Esophagus muscularis mucosa (tissue), 4 donors: ENCODE measurements around the gene COL26A1. TPM values are rescaled to one million over a fixed set of nuclear protein-coding genes. Genes with fewer than 3 reads are reported as not detected.

Experiments used
- DNase-seq: peaks from one replicate; pipeline ENCODE4 v3.0.0-alpha.2; 2017; ENCODE audit errors: extremely low spot score
- H3K27ac ChIP-seq, 4 donors: fragments of 200-600 bp; sonication (generic); replicated peaks in 1 of 4; 1 replicate in 3 of 4; 2 replicates in 1 of 4; pipeline ENCODE4 v1.5.1; 2016 to 2019; ENCODE audit warnings: mild to moderate bottlenecking in 1 of 4
- H3K27me3 ChIP-seq, 4 donors: fragments of 200-600 bp; sonication (generic); one replicate each; pipeline versions ENCODE4 v1.5.1 to v1.6.0; 2016 to 2019
- H3K36me3 ChIP-seq, 4 donors: fragments of 200-600 bp; sonication (generic); one replicate each; pipeline ENCODE4 v1.5.1; 2016 to 2019
- H3K4me1 ChIP-seq, 4 donors: fragments of 200-600 bp; sonication (generic); one replicate each; pipeline ENCODE4 v1.5.1; 2016 to 2019
- H3K4me3 ChIP-seq, 4 donors: fragments of 200-600 bp; sonication (generic); 1 replicate in 2 of 4; 2 replicates in 2 of 4; pipeline ENCODE4 v1.5.1; 2016 to 2019; ENCODE audit warnings: mild to moderate bottlenecking in 4 of 4, moderate library complexity in 1 of 4
- H3K9me3 ChIP-seq, 4 donors: fragments of 200-600 bp; sonication (generic); 1 replicate in 3 of 4; 2 replicates in 1 of 4; pipeline ENCODE4 v1.5.1; 2016 to 2019
- CTCF ChIP-seq, 3 experiments: fragments of 200-600 bp in 2 of 3; fragments of 450-650 bp in 1 of 3; sonication (generic) in 2 of 3; IDR thresholded peaks; one replicate each; pipeline ENCODE4 v1.5.1; 2017 to 2019; ENCODE audit warnings: antibody characterized with exemption in 3 of 3, mild to moderate bottlenecking in 2 of 3, moderate library complexity in 1 of 3
- EP300 ChIP-seq: sonication (generic); formaldehyde crosslinking; IDR thresholded peaks from one replicate; pipeline ENCODE4 v1.6.1; 2017; ENCODE audit warnings: antibody characterized with exemption
- POLR2A ChIP-seq: fragments of 450-650 bp; IDR thresholded peaks from one replicate; pipeline ENCODE4 v1.6.1; 2017; ENCODE audit warnings: antibody characterized with exemption, moderate library complexity, mild to moderate bottlenecking, low read depth
- POLR2AphosphoS5 ChIP-seq, 2 donors: sonication (generic); formaldehyde crosslinking; IDR thresholded peaks; one replicate each; pipeline ENCODE4 v1.6.1; 2017; ENCODE audit warnings: antibody characterized with exemption in 2 of 2
- WGBS: methylation state at CpG from one replicate; pipeline ENCODE4 v1.1.5; 2018; 5-methylcytosine and 5-hydroxymethylcytosine counted together
- intact Hi-C: fragments of 100-400 bp; cut with DNase I; formaldehyde crosslinking; loops from one replicate; pipeline ENCODE4 v1.15.1; 2023
- total RNA-seq, 4 donors: library from RNA; depleted of rRNA; stranded (reverse); fragments of >200 nt; gene quantifications; one replicate each; pipeline versions ENCODE4 v1.1.0 to v1.2.1, GENCODE V29; 2016

The COL26A1 gene
- total RNA-seq, 4 donors from 2014 or later = not detected

- H3K27ac ChIP-seq = no peak overlapping the region
- H3K9me3 ChIP-seq = no peaks in the 10 kb centered on the region
- DNase-seq = no peak
- no peaks in the 10 kb centered on the region for H3K36me3 ChIP-seq
- WGBS = 82% methylated on average over 7 of the region's 7 CpGs
- no peaks in the 10 kb centered on the region for H3K4me1 ChIP-seq
- intact Hi-C loops = no loop called here
- H3K27me3 ChIP-seq = peaks cover 0 to 77% (median 2%) of the 10 kb centered on the region in 4 donors
- TF ChIP-seq POLR2AphosphoS5 (IDR thresholded peaks at IDR 0.05) (no peak), CTCF (IDR thresholded peaks at IDR 0.05) (no peak), EP300 (no peak), POLR2A (no peak)
- no peak overlapping the region for H3K4me3 ChIP-seq
Measured at GRCh38 chr7:101395376-101395775, 32.7 kb downstream of the COL26A1 start.

- no peak for DNase-seq
- Histone ChIP-seq H3K36me3 (no peaks in the 10 kb centered on the region), H3K27me3 (peaks cover 0 to 72% (median 2%) of the 10 kb centered on the region in 4 donors), H3K4me1 (peaks cover 0 to 6% (median 5%) of the 10 kb centered on the region in 4 donors), H3K9me3 (no peaks in the 10 kb centered on the region), H3K27ac (no peak overlapping the region), H3K4me3 (no peak overlapping the region)
- TF ChIP-seq POLR2AphosphoS5 (IDR thresholded peaks at IDR 0.05) (no peak), CTCF (IDR thresholded peaks at IDR 0.05) (no peak), POLR2A (no peak), EP300 (no peak)
- intact Hi-C loops = no loop called here
Measured at GRCh38 chr7:101397243-101397642, 34.6 kb downstream of the COL26A1 start.

- 93% methylated on average over 1 of the region's 1 CpG for WGBS
- no peak for DNase-seq
- no peak for TF ChIP-seq POLR2A
- TF ChIP-seq CTCF (IDR thresholded peaks at IDR 0.05) = no peak
- TF ChIP-seq EP300 = no peak
- TF ChIP-seq POLR2AphosphoS5 (IDR thresholded peaks at IDR 0.05) = no peak
- Histone ChIP-seq H3K36me3 (no peaks in the 10 kb centered on the region), H3K9me3 (no peaks in the 10 kb centered on the region), H3K27ac (no peak overlapping the region), H3K27me3 (peaks cover 0 to 70% (median 2%) of the 10 kb centered on the region in 4 donors), H3K4me3 (no peak overlapping the region), H3K4me1 (peaks cover 0 to 9% (median 8%) of the 10 kb centered on the region in 4 donors)
- intact Hi-C loops = no loop called here
Measured at GRCh38 chr7:101397770-101398324, 35.2 kb downstream of the COL26A1 start.

- Histone ChIP-seq H3K4me1 (peaks cover 0 to 9% (median 8%) of the 10 kb centered on the region in 4 donors), H3K27ac (no peak overlapping the region), H3K27me3 (peaks cover 0 to 70% (median 2%) of the 10 kb centered on the region in 4 donors), H3K4me3 (no peak overlapping the region), H3K36me3 (no peaks in the 10 kb centered on the region), H3K9me3 (no peaks in the 10 kb centered on the region)
- intact Hi-C loops = no loop called here
- no peak for DNase-seq
- 85% methylated on average over 20 of the region's 22 CpGs for WGBS
- no peak for TF ChIP-seq EP300
- no peak for TF ChIP-seq CTCF (IDR thresholded peaks at IDR 0.05)
- TF ChIP-seq POLR2A = no peak
- no peak for TF ChIP-seq POLR2AphosphoS5 (IDR thresholded peaks at IDR 0.05)
Measured at GRCh38 chr7:101398396-101399289, 36.0 kb downstream of the COL26A1 start.
